ENCODE results near the gene ZNF668. TPM values are rescaled to one million over a fixed set of nuclear protein-coding genes. Genes with fewer than 3 reads are reported as not detected.
"Not testable (repeated sequence)": the region's sequence is repeated elsewhere in the genome, so short reads cannot be mapped to it uniquely, and the experiment has no call there.

Gene ZNF668
- total and polyA plus RNA-seq, 2 experiments from 2014 or later = 8.1 to 13.0 TPM

- Histone ChIP-seq H4K20me1 (ENCODE audit: insufficient read depth, poor library complexity, severe bottlenecking) (no peaks in the 10 kb centered on the region), H3K4me2 (no peak overlapping the region)
These were observed 50.8 kb downstream of the ZNF668 start for GRCh38 chr16:31023252-31023602.

GRCh38 chr16:31022544-31023251, 51.3 kb downstream of the ZNF668 start:
- H3K9me3 ChIP-seq (ENCODE audit: low read depth) = no peaks in the 10 kb centered on the region
- H3K27ac ChIP-seq = no peak overlapping the region
- H3K79me2 ChIP-seq = no peaks in the 10 kb centered on the region
- TF ChIP-seq CTCF (IDR thresholded peaks at IDR 0.05; ENCODE audit: poor library complexity) (no peak), EZH2phosphoT487 (IDR thresholded peaks at IDR 0.05; ENCODE audit: low read depth, severe bottlenecking, unreplicated experiment) (no peak), EZH2 (IDR thresholded peaks at IDR 0.05; ENCODE audit: borderline replicate concordance) (no peak)
- H3K27me3 ChIP-seq = no peaks in the 10 kb centered on the region
- WGBS (ENCODE audit: low lambda C conversion rate, missing lambda C conversion rate) = 79% methylated on average over 12 of the region's 12 CpGs
- no peak overlapping the region for H3K4me3 ChIP-seq
- no peaks in the 10 kb centered on the region for H4K20me1 ChIP-seq (ENCODE audit: insufficient read depth, poor library complexity, severe bottlenecking)
- no peaks in the 10 kb centered on the region for H3K9me2 ChIP-seq (replicated peaks; ENCODE audit: insufficient read depth)
- no peak overlapping the region for H2AFZ ChIP-seq
- H3K36me3 ChIP-seq (replicated peaks; ENCODE audit: insufficient read depth, low read depth) = no peaks in the 10 kb centered on the region
- H3K4me1 ChIP-seq (ENCODE audit: insufficient read depth) = no peaks in the 10 kb centered on the region
- no peak for DNase-seq (ENCODE audit: low spot score)
- H3K4me2 ChIP-seq = no peak overlapping the region

More at GRCh38 chr16:31023252-31023602, 50.8 kb downstream of the ZNF668 start:
- WGBS (ENCODE audit: low lambda C conversion rate, missing lambda C conversion rate) = 94% methylated on average over 4 of the region's 4 CpGs
- H2AFZ ChIP-seq = no peak overlapping the region
- H3K4me1 ChIP-seq (ENCODE audit: insufficient read depth) = no peaks in the 10 kb centered on the region
- H3K4me3 ChIP-seq = no peak overlapping the region
- no peak overlapping the region for H3K27ac ChIP-seq
- H3K27me3 ChIP-seq = no peaks in the 10 kb centered on the region
- H3K9me2 ChIP-seq (replicated peaks; ENCODE audit: insufficient read depth) = no peaks in the 10 kb centered on the region
- no peak for DNase-seq (ENCODE audit: low spot score)
- H3K9me3 ChIP-seq (ENCODE audit: low read depth) = no peaks in the 10 kb centered on the region
- TF ChIP-seq CTCF (IDR thresholded peaks at IDR 0.05; ENCODE audit: poor library complexity) (no peak), EZH2phosphoT487 (IDR thresholded peaks at IDR 0.05; ENCODE audit: low read depth, severe bottlenecking, unreplicated experiment) (no peak), EZH2 (IDR thresholded peaks at IDR 0.05; ENCODE audit: borderline replicate concordance) (no peak)
- H3K36me3 ChIP-seq (replicated peaks; ENCODE audit: insufficient read depth, low read depth) = no peaks in the 10 kb centered on the region
- H3K79me2 ChIP-seq = no peaks in the 10 kb centered on the region

GRCh38 chr16:31020536-31020935, 53.5 kb downstream of the ZNF668 start:
- 88% methylated on average over 3 of the region's 3 CpGs for WGBS (ENCODE audit: low lambda C conversion rate, missing lambda C conversion rate)
- H3K27ac ChIP-seq = no peak overlapping the region
- no peaks in the 10 kb centered on the region for H3K79me2 ChIP-seq
- H3K4me1 ChIP-seq (ENCODE audit: insufficient read depth) = no peaks in the 10 kb centered on the region
- no peaks in the 10 kb centered on the region for H3K36me3 ChIP-seq (replicated peaks; ENCODE audit: insufficient read depth, low read depth)
- H3K27me3 ChIP-seq = no peaks in the 10 kb centered on the region
- no peaks in the 10 kb centered on the region for H4K20me1 ChIP-seq (ENCODE audit: insufficient read depth, poor library complexity, severe bottlenecking)
- H3K9me3 ChIP-seq (ENCODE audit: low read depth) = no peaks in the 10 kb centered on the region
- TF ChIP-seq EZH2phosphoT487 (IDR thresholded peaks at IDR 0.05; ENCODE audit: low read depth, severe bottlenecking, unreplicated experiment) = no peak
- TF ChIP-seq EZH2 (IDR thresholded peaks at IDR 0.05; ENCODE audit: borderline replicate concordance) = no peak
- TF ChIP-seq CTCF (IDR thresholded peaks at IDR 0.05; ENCODE audit: poor library complexity) = no peak
- no peaks in the 10 kb centered on the region for H3K9me2 ChIP-seq (replicated peaks; ENCODE audit: insufficient read depth)
- DNase-seq (ENCODE audit: low spot score) = no peak
- no peak overlapping the region for H2AFZ ChIP-seq
- no peak overlapping the region for H3K4me3 ChIP-seq
- H3K4me2 ChIP-seq = no peak overlapping the region

- H4K20me1 ChIP-seq (ENCODE audit: insufficient read depth, poor library complexity, severe bottlenecking); H3K4me1 ChIP-seq (ENCODE audit: insufficient read depth); H3K27me3 ChIP-seq; H2AFZ ChIP-seq; H3K9me3 ChIP-seq (ENCODE audit: low read depth); H3K27ac ChIP-seq; DNase-seq (ENCODE audit: low spot score); H3K4me2 ChIP-seq; H3K9me2 ChIP-seq (replicated peaks; ENCODE audit: insufficient read depth); H3K36me3 ChIP-seq (replicated peaks; ENCODE audit: insufficient read depth, low read depth); H3K79me2 ChIP-seq; H3K4me3 ChIP-seq: not testable (repeated sequence)
- WGBS (ENCODE audit: low lambda C conversion rate, missing lambda C conversion rate) = 92% methylated on average over 10 of the region's 10 CpGs
These were observed 56.3 kb downstream of the ZNF668 start for GRCh38 chr16:31017756-31018155.
